ENCODE data around the gene EXOSC3. TPM values are rescaled to one million over a fixed set of nuclear protein-coding genes. Genes with fewer than 3 reads are reported as not detected.

The EXOSC3 gene
- total RNA-seq, 1 donor from 2014 or later: 37.6 TPM

Other genes starting within 250 kb of the EXOSC3 start
- 22.0 to 26.6 TPM (median 24.1 TPM) in 3 replicates for gene FBXO10, start 208.7 kb downstream of the EXOSC3 start, total RNA-seq
- gene TOMM5, start 192.5 kb downstream of the EXOSC3 start, total RNA-seq: 81.4 to 87.2 TPM (median 83.4 TPM) in 3 replicates
- 0.45 to 0.78 TPM (median 0.50 TPM) in 3 replicates for gene FRMPD1, start 134.1 kb downstream of the EXOSC3 start, total RNA-seq
- gene TRMT10B, start 31.3 kb downstream of the EXOSC3 start, total RNA-seq: 10.1 to 11.3 TPM (median 11.0 TPM) in 3 replicates
- 30.9 to 32.8 TPM (median 31.4 TPM) in 3 replicates for gene DCAF10, start 15.7 kb upstream of the EXOSC3 start, total RNA-seq
- gene SLC25A51, start 119.1 kb upstream of the EXOSC3 start, total RNA-seq: 22.1 to 26.0 TPM (median 22.6 TPM) in 3 replicates

Measured in mesothelial cell of epicardium (in vitro differentiated cells).